ENCODE data around the gene DGKB. TPM values are rescaled to one million over a fixed set of nuclear protein-coding genes. Genes with fewer than 3 reads are reported as not detected.

Gene DGKB
- total RNA-seq, 2 donors from 2014 or later = not detected

GRCh38 chr7:14236834-14237233, 665.7 kb downstream of the DGKB start:
- Mint-ChIP-seq H3K27ac (no peak overlapping the region), H3K4me3 (no peak overlapping the region), H3K36me3 (ENCODE audit: low read depth) (no peaks in the 10 kb centered on the region), H3K9me3 (no peaks in the 10 kb centered on the region), H3K27me3 (no peaks in the 10 kb centered on the region), H3K4me1 (no peaks in the 10 kb centered on the region)
- ATAC-seq (replicated peaks) = no peak

GRCh38 chr7:14235056-14235455, 667.5 kb downstream of the DGKB start:
- Mint-ChIP-seq H3K36me3 (ENCODE audit: low read depth) (no peaks in the 10 kb centered on the region), H3K4me1 (no peaks in the 10 kb centered on the region), H3K27me3 (no peaks in the 10 kb centered on the region), H3K4me3 (no peak overlapping the region), H3K27ac (no peak overlapping the region), H3K9me3 (no peaks in the 10 kb centered on the region)
- no peak for ATAC-seq (replicated peaks)

GRCh38 chr7:14233868-14234369, 668.6 kb downstream of the DGKB start:
- H3K27ac Mint-ChIP-seq = no peak overlapping the region
- no peak overlapping the region for H3K4me3 Mint-ChIP-seq
- H3K9me3 Mint-ChIP-seq = no peaks in the 10 kb centered on the region
- H3K27me3 Mint-ChIP-seq = no peaks in the 10 kb centered on the region
- ATAC-seq (replicated peaks) = no peak
- no peaks in the 10 kb centered on the region for H3K4me1 Mint-ChIP-seq
- H3K36me3 Mint-ChIP-seq (ENCODE audit: low read depth) = no peaks in the 10 kb centered on the region

GRCh38 chr7:14233076-14233867, 669.3 kb downstream of the DGKB start:
- no peak for ATAC-seq (replicated peaks)
- Mint-ChIP-seq H3K27ac (no peak overlapping the region), H3K9me3 (no peaks in the 10 kb centered on the region), H3K4me3 (no peak overlapping the region), H3K36me3 (ENCODE audit: low read depth) (no peaks in the 10 kb centered on the region), H3K27me3 (no peaks in the 10 kb centered on the region), H3K4me1 (no peaks in the 10 kb centered on the region)

- H3K4me1 Mint-ChIP-seq = no peaks in the 10 kb centered on the region
- no peak for ATAC-seq (replicated peaks)
- H3K27me3 Mint-ChIP-seq = peaks cover 3% of the 10 kb centered on the region
- H3K36me3 Mint-ChIP-seq (ENCODE audit: low read depth) = no peaks in the 10 kb centered on the region
- no peak overlapping the region for H3K27ac Mint-ChIP-seq
- no peaks in the 10 kb centered on the region for H3K9me3 Mint-ChIP-seq
- no peak overlapping the region for H3K4me3 Mint-ChIP-seq
Observed at GRCh38 chr7:14229047-14229446, 673.5 kb downstream of the DGKB start.

GRCh38 chr7:14228341-14228740, 674.2 kb downstream of the DGKB start:
- no peak overlapping the region for H3K4me3 Mint-ChIP-seq
- H3K27ac Mint-ChIP-seq = no peak overlapping the region
- H3K9me3 Mint-ChIP-seq = no peaks in the 10 kb centered on the region
- no peak for ATAC-seq (replicated peaks)
- peaks cover 3% of the 10 kb centered on the region for H3K27me3 Mint-ChIP-seq
- H3K4me1 Mint-ChIP-seq = no peaks in the 10 kb centered on the region
- H3K36me3 Mint-ChIP-seq (ENCODE audit: low read depth) = no peaks in the 10 kb centered on the region

GRCh38 chr7:14226126-14226525, 676.4 kb downstream of the DGKB start:
- H3K27me3 Mint-ChIP-seq = peaks cover 3% of the 10 kb centered on the region
- no peaks in the 10 kb centered on the region for H3K9me3 Mint-ChIP-seq
- H3K36me3 Mint-ChIP-seq (ENCODE audit: low read depth) = no peaks in the 10 kb centered on the region
- no peak overlapping the region for H3K4me3 Mint-ChIP-seq
- H3K27ac Mint-ChIP-seq = no peak overlapping the region
- no peaks in the 10 kb centered on the region for H3K4me1 Mint-ChIP-seq
- ATAC-seq (replicated peaks) = no peak

- H3K4me3 Mint-ChIP-seq = no peak overlapping the region
- H3K27ac Mint-ChIP-seq = no peak overlapping the region
- ATAC-seq (replicated peaks) = no peak
- no peaks in the 10 kb centered on the region for H3K27me3 Mint-ChIP-seq
- no peaks in the 10 kb centered on the region for H3K9me3 Mint-ChIP-seq
- H3K4me1 Mint-ChIP-seq = no peaks in the 10 kb centered on the region
- no peaks in the 10 kb centered on the region for H3K36me3 Mint-ChIP-seq (ENCODE audit: low read depth)
Observed at GRCh38 chr7:14219125-14219524, 683.4 kb downstream of the DGKB start.

GRCh38 chr7:14218338-14218737, 684.2 kb downstream of the DGKB start:
- Mint-ChIP-seq H3K9me3 (no peaks in the 10 kb centered on the region), H3K27ac (no peak overlapping the region), H3K36me3 (ENCODE audit: low read depth) (no peaks in the 10 kb centered on the region), H3K27me3 (no peaks in the 10 kb centered on the region), H3K4me3 (no peak overlapping the region), H3K4me1 (no peaks in the 10 kb centered on the region)
- no peak for ATAC-seq (replicated peaks)

GRCh38 chr7:14209896-14210484, 692.6 kb downstream of the DGKB start:
- no peak overlapping the region for H3K27ac Mint-ChIP-seq
- peaks cover 6% of the 10 kb centered on the region for H3K27me3 Mint-ChIP-seq
- no peaks in the 10 kb centered on the region for H3K4me1 Mint-ChIP-seq
- H3K9me3 Mint-ChIP-seq = no peaks in the 10 kb centered on the region
- H3K4me3 Mint-ChIP-seq = no peak overlapping the region
- H3K36me3 Mint-ChIP-seq (ENCODE audit: low read depth) = no peaks in the 10 kb centered on the region
- no peak for ATAC-seq (replicated peaks)

- H3K36me3 Mint-ChIP-seq (ENCODE audit: low read depth) = no peaks in the 10 kb centered on the region
- H3K27me3 Mint-ChIP-seq = peaks cover 5% of the 10 kb centered on the region
- H3K4me1 Mint-ChIP-seq = no peaks in the 10 kb centered on the region
- H3K27ac Mint-ChIP-seq = no peak overlapping the region
- no peaks in the 10 kb centered on the region for H3K9me3 Mint-ChIP-seq
- no peak overlapping the region for H3K4me3 Mint-ChIP-seq
- no peak for ATAC-seq (replicated peaks)
Observed at GRCh38 chr7:14207711-14208110, 694.8 kb downstream of the DGKB start.

GRCh38 chr7:14207138-14207537, 695.4 kb downstream of the DGKB start:
- H3K27ac Mint-ChIP-seq = no peak overlapping the region
- H3K27me3 Mint-ChIP-seq = no peaks in the 10 kb centered on the region
- no peak overlapping the region for H3K4me3 Mint-ChIP-seq
- no peaks in the 10 kb centered on the region for H3K36me3 Mint-ChIP-seq (ENCODE audit: low read depth)
- no peaks in the 10 kb centered on the region for H3K4me1 Mint-ChIP-seq
- no peak for ATAC-seq (replicated peaks)
- H3K9me3 Mint-ChIP-seq = no peaks in the 10 kb centered on the region

GRCh38 chr7:14206121-14206520, 696.4 kb downstream of the DGKB start:
- no peaks in the 10 kb centered on the region for H3K4me1 Mint-ChIP-seq
- no peaks in the 10 kb centered on the region for H3K9me3 Mint-ChIP-seq
- no peaks in the 10 kb centered on the region for H3K27me3 Mint-ChIP-seq
- H3K27ac Mint-ChIP-seq = no peak overlapping the region
- ATAC-seq (replicated peaks) = no peak
- no peak overlapping the region for H3K4me3 Mint-ChIP-seq
- no peaks in the 10 kb centered on the region for H3K36me3 Mint-ChIP-seq (ENCODE audit: low read depth)

GRCh38 chr7:14201353-14201752, 701.2 kb downstream of the DGKB start:
- H3K27ac Mint-ChIP-seq = no peak overlapping the region

GRCh38 chr7:14199336-14199735, 703.2 kb downstream of the DGKB start:
- Mint-ChIP-seq H3K36me3 (ENCODE audit: low read depth) (no peaks in the 10 kb centered on the region), H3K27me3 (no peaks in the 10 kb centered on the region), H3K9me3 (no peaks in the 10 kb centered on the region), H3K27ac (no peak overlapping the region), H3K4me3 (no peak overlapping the region), H3K4me1 (no peaks in the 10 kb centered on the region)
- no peak for ATAC-seq (replicated peaks)

More at GRCh38 chr7:14201353-14201752, 701.2 kb downstream of the DGKB start:
- no peaks in the 10 kb centered on the region for H3K4me1 Mint-ChIP-seq
- H3K9me3 Mint-ChIP-seq = no peaks in the 10 kb centered on the region
- H3K27me3 Mint-ChIP-seq = no peaks in the 10 kb centered on the region
- no peak overlapping the region for H3K4me3 Mint-ChIP-seq
- no peak for ATAC-seq (replicated peaks)
- H3K36me3 Mint-ChIP-seq (ENCODE audit: low read depth) = no peaks in the 10 kb centered on the region
